Naive thymus-derived CD8-positive, alpha-beta T cell (primary cell): Measurements from ENCODE around the gene CD58. TPM values are rescaled to one million over a fixed set of nuclear protein-coding genes. Genes with fewer than 3 reads are reported as not detected.

Experiments used
- ATAC-seq, 2 donors: fragments of 150-1000 bp; cut with Tn5 transposase in 1 of 2; sonication (Bioruptor Pico), chemical (Tn5 transposase) in 1 of 2; 1 replicate in 1 of 2; 2 replicates in 1 of 2; pipeline ENCODE4 v1.10.0; 2021; ENCODE audit warnings: mild to moderate bottlenecking in 2 of 2, moderate library complexity in 2 of 2
- POLR2A ChIA-PET: fragments of 350-600 bp; sonication (Branson Sonifier 250); formaldehyde crosslinking; loops from one replicate; lab custom pipeline; 2021; ENCODE audit warnings: antibody characterized with exemption; lab: Charles Lee
- DNase-seq, 10 donors: peaks; one replicate each; pipeline versions ENCODE4 v3.0.0 to v3.0.0-alpha.2; 2020 to 2022
- H3K27ac Mint-ChIP-seq, 10 donors: one replicate each; pipeline ENCODE4 v1.8.0; 2020 to 2022; ENCODE audit warnings: mild to moderate bottlenecking in 10 of 10, mixed read lengths in 10 of 10, moderate library complexity in 4 of 10, inconsistent platforms in 1 of 10
- H3K27me3 Mint-ChIP-seq, 5 donors: one replicate each; pipeline ENCODE4 v1.8.0; 2021 to 2022; ENCODE audit warnings: mixed read lengths in 5 of 5
- H3K36me3 Mint-ChIP-seq, 3 donors: one replicate each; pipeline ENCODE4 v1.8.0; 2020 to 2022; ENCODE audit warnings: mixed read lengths in 3 of 3, mild to moderate bottlenecking in 2 of 3, inconsistent platforms in 1 of 3
- H3K4me1 Mint-ChIP-seq, 4 donors: one replicate each; pipeline ENCODE4 v1.8.0; 2021 to 2022; ENCODE audit warnings: mixed read lengths in 4 of 4
- H3K4me3 Mint-ChIP-seq, 10 donors: one replicate each; pipeline ENCODE4 v1.8.0; 2020 to 2022; ENCODE audit warnings: mild to moderate bottlenecking in 10 of 10, mixed read lengths in 10 of 10, moderate library complexity in 6 of 10, inconsistent platforms in 1 of 10
- H3K9me3 Mint-ChIP-seq, 9 donors: one replicate each; pipeline ENCODE4 v1.8.0; 2020 to 2022; ENCODE audit warnings: mixed read lengths in 9 of 9, mild to moderate bottlenecking in 3 of 9, inconsistent platforms in 1 of 9, moderate library complexity in 1 of 9
- polyA plus RNA-seq, 3 donors: library from polyadenylated mRNA; unstranded; fragments of 300-500 nt; fragmentation: Illumina TruSeq; gene quantifications; one replicate each; pipeline ENCODE4 v1.2.3, GENCODE V29; 2021
- total RNA-seq, 8 experiments: library from RNA in 2 of 8; stranded (reverse) in 2 of 8; gene quantifications; one replicate each; pipeline ENCODE4 v1.2.3 and lab custom pipeline; 2021 to 2026

Gene CD58
- total and polyA plus RNA-seq, 5 experiments from 2014 or later, result 1.7 to 16.0 (median 4.8) TPM

DNA sequence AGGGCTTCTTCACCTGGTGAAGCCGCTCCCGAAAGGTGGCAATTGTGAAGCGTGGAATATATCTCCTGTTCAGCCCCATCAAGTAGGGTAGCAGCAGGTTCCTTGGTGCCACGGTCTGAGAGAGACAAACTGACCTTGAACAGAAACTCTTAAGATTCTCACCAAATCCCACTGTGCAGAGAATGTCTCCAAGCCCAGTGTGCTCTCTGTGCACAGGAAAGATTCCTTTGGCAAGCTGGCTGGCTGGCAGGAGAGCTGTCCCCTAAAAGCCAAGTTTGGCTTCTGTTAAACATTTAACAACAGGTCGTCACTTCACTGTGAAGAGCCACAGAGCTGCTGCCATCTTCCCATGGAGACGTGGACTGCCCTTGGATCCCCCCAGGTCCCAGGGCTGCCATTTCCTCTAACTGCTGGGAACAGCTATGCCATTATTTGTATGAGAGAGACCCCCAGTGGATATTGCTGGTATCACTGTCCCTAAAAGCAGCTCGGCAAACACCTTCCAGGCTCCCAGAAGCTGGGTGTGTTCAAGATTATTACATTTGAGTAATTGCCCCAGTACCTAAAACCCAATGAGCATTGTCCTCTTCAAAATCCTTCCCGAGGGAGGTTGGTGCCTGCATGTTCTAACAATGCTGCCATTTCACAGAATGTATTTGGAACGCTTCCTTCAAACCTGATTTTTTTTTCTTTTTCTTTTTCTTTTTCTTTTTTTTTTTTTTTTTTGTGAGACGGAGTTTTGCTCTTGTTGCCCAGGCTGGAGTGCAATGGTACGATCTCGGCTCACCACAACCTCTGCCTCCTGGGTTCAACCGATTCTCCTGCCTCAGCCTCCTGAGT lies 71.8 kb downstream of the CD58 start:
- no peaks in the 10 kb centered on the region for H3K36me3 Mint-ChIP-seq
- peak in 7 of 10 donors; percentile 25 to 59 (median 47) for DNase-seq
- POLR2A ChIA-PET, result interaction anchor here (0.7 to 1.5 kb wide), 3 partner anchors 12 to 360 kb away, joined by 3 to 10 read pairs (median 7); no protein-coding TSS in a partner anchor
- ATAC-seq, result peak; percentile 63 to 78
- no peak overlapping the region for H3K4me3 Mint-ChIP-seq
- peak overlapping the region in 6 of 10 donors; percentile 41 to 77 (median 52) for H3K27ac Mint-ChIP-seq
- peaks cover 13 to 34% (median 26%) of the 10 kb centered on the region in 4 donors for H3K4me1 Mint-ChIP-seq
- H3K27me3 Mint-ChIP-seq, result no peaks in the 10 kb centered on the region
- no peaks in the 10 kb centered on the region for H3K9me3 Mint-ChIP-seq

- ATAC-seq (no peak), DNase-seq (no peak)
- Mint-ChIP-seq H3K4me3 (no peak overlapping the region), H3K9me3 (no peaks in the 10 kb centered on the region), H3K27ac (peak overlapping the region in 1 of 10 donors; percentile 23), H3K36me3 (no peaks in the 10 kb centered on the region), H3K4me1 (peaks cover 6 to 22% (median 13%) of the 10 kb centered on the region in 4 donors), H3K27me3 (no peaks in the 10 kb centered on the region)
- POLR2A ChIA-PET, result interaction anchor here (0.5 kb wide), 1 partner anchor 356 kb away, joined by 4 read pairs; no protein-coding TSS in a partner anchor
Measured at GRCh38 chr1:116497656-116498055, 73.2 kb downstream of the CD58 start.

GRCh38 chr1:116496898-116497297 lies 73.9 kb downstream of the CD58 start:
- H3K27ac Mint-ChIP-seq, result peak overlapping the region in 3 of 10 donors; percentile 23 to 53 (median 29)
- H3K4me1 Mint-ChIP-seq, result peaks cover 3 to 22% (median 11%) of the 10 kb centered on the region in 4 donors
- POLR2A ChIA-PET, result interaction anchor here (0.5 to 1.5 kb wide), 2 partner anchors 355 to 358 kb away, joined by 3 to 4 read pairs; no protein-coding TSS in a partner anchor
- H3K9me3 Mint-ChIP-seq, result no peaks in the 10 kb centered on the region
- H3K36me3 Mint-ChIP-seq, result no peaks in the 10 kb centered on the region
- ATAC-seq (no peak), DNase-seq (no peak)
- H3K27me3 Mint-ChIP-seq, result no peaks in the 10 kb centered on the region
- H3K4me3 Mint-ChIP-seq, result no peak overlapping the region

DNA sequence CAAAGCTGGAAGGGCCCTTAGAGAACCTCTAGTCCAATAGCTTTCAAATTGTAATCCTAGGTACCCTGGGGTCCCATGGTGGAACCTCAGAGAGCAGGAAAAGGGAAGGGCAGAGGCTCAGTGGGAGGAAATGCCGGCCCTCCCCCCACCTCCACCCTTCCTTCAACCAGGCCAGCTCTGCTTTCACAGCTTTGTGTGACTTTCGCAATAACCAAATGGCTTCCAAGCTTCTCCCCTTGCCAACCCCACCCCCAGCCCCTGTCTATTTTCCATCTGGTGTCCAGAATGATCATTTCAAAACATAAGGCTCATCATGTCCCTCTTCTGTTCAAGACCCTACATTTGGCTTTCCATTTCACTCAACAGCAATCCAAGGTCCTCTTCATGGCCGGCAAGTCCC lies 74.4 kb downstream of the CD58 start:
- DNase-seq, result no peak
- peaks cover 3 to 24% (median 10%) of the 10 kb centered on the region in 4 donors for H3K4me1 Mint-ChIP-seq
- peak overlapping the region in 3 of 10 donors; percentile 14 to 53 (median 18) for H3K27ac Mint-ChIP-seq
- no peak for ATAC-seq
- POLR2A ChIA-PET, result interaction anchor here (1.5 kb wide), 1 partner anchor 357 kb away, joined by 3 read pairs; no protein-coding TSS in a partner anchor
- no peaks in the 10 kb centered on the region for H3K27me3 Mint-ChIP-seq
- H3K4me3 Mint-ChIP-seq, result no peak overlapping the region
- H3K9me3 Mint-ChIP-seq, result no peaks in the 10 kb centered on the region
- no peaks in the 10 kb centered on the region for H3K36me3 Mint-ChIP-seq

DNA sequence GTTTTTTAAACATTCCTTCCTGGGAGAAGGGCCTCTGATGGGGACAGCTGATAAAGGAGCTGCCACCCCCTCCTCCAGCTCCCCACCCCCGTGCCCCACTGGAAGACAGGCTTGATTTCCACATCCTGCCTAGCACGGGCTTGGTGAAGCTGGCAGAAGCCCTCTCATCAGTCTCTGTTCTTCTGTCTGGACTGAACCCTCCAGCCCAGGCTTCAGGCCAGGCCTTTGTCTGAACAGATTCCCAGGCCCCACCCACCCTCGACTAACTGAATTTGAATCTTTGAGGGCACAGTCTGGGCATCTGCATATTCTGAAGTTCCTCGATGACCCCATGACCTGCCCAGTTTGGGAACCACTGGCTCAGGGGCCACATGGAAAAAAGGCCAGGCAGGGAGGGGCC lies 75.3 kb downstream of the CD58 start:
- Mint-ChIP-seq H3K27me3 (no peaks in the 10 kb centered on the region), H3K9me3 (no peaks in the 10 kb centered on the region), H3K4me1 (peaks cover 3 to 24% (median 10%) of the 10 kb centered on the region in 4 donors), H3K4me3 (no peak overlapping the region), H3K27ac (peak overlapping the region in 1 of 10 donors; percentile 85), H3K36me3 (no peaks in the 10 kb centered on the region)
- no peak for DNase-seq
- POLR2A ChIA-PET, result interaction anchor here (1.5 kb wide), 1 partner anchor 357 kb away, joined by 3 read pairs; no protein-coding TSS in a partner anchor
- ATAC-seq, result no peak

- Mint-ChIP-seq H3K27ac (peak overlapping the region in 2 of 10 donors; percentile 35 to 85), H3K27me3 (no peaks in the 10 kb centered on the region), H3K36me3 (no peaks in the 10 kb centered on the region), H3K4me3 (no peak overlapping the region), H3K4me1 (peaks cover 3 to 24% (median 10%) of the 10 kb centered on the region in 4 donors), H3K9me3 (no peaks in the 10 kb centered on the region)
- POLR2A ChIA-PET, result interaction anchor here (1.3 kb wide), 1 partner anchor 9 kb away, joined by 3 read pairs; no protein-coding TSS in a partner anchor
- ATAC-seq (no peak), DNase-seq (no peak)
Measured at GRCh38 chr1:116494745-116495144, 76.1 kb downstream of the CD58 start.

- H3K9me3 Mint-ChIP-seq, result no peaks in the 10 kb centered on the region
- POLR2A ChIA-PET, result interaction anchor here (1.3 kb wide), 1 partner anchor 9 kb away, joined by 3 read pairs; no protein-coding TSS in a partner anchor
- no peaks in the 10 kb centered on the region for H3K36me3 Mint-ChIP-seq
- ATAC-seq (no peak), DNase-seq (no peak)
- no peak overlapping the region for H3K4me3 Mint-ChIP-seq
- H3K4me1 Mint-ChIP-seq, result peaks cover 3 to 24% (median 10%) of the 10 kb centered on the region in 4 donors
- no peaks in the 10 kb centered on the region for H3K27me3 Mint-ChIP-seq
- peak overlapping the region in 2 of 10 donors; percentile 39 to 85 for H3K27ac Mint-ChIP-seq
Measured at GRCh38 chr1:116494353-116494692, 76.5 kb downstream of the CD58 start.

DNA sequence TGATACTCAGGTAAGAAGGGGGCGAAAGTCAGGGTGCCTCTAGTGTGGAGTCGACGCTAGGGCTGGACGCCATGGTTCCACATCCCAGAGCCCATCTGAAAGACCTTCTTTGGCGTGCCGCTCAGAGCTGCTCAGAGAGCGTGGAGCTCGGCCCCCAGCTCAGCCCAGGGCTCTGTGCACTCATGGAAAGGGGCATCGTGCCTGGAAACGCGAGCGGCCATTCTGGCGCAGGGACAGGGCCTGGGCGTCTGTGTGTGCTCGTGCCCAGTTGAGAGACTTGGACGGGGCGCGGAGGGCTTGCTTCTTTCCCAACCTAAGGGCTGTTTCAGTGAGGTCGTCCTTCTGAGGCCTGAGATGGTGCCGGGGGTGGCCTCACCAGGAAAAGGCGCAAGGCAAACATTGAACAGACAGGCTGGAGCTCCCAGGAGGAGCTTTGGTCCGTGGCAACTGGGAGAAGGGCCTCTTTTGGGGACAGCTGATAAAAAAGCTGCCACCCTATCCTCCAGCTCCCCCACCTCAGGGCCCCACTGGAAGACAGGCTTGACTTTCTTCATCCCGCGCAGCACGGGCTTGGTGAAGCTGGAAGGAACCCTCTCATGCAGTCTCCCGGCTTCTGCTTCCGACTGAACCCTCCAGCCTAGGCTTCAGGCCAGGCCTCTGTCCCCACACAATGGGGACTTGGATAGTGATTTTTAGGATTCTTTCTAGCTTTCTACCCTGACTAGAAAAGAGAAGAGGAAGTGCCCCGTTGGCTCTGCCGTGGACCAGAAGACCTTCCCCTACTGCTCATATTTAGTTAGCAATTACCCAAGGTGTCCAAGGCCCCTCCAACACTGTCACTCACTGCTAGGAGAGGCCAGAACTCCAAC lies 77.1 kb downstream of the CD58 start:
- Mint-ChIP-seq H3K27me3 (no peaks in the 10 kb centered on the region), H3K27ac (peak overlapping the region in 1 of 10 donors; percentile 85), H3K4me1 (peaks cover 0 to 18% (median 6%) of the 10 kb centered on the region in 4 donors), H3K36me3 (no peaks in the 10 kb centered on the region), H3K4me3 (no peak overlapping the region), H3K9me3 (no peaks in the 10 kb centered on the region)
- DNase-seq, result no peak
- POLR2A ChIA-PET, result interaction anchor here (0.8 to 1.3 kb wide), 3 partner anchors 8 to 355 kb away, joined by 3 read pairs; no protein-coding TSS in a partner anchor
- no peak for ATAC-seq

DNA sequence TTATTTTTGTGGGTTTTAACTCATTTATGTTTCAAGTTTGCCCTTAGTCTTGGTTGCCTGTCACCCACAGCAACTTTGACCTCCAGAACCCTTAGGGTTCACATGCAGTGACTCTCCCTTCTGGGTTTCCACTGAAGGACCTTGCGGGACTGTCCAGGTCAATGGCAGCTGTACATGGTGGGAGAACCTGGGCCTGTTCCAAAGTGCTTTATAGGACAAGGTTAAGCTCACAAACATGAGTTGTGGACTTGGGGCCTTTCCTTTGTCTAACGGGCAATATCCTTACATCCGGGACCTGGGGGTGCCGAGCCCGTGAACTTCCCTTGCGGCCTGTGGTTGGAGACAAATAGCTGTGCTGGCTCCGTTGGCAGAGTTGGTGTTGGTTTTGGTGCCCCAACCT lies 77.8 kb downstream of the CD58 start:
- DNase-seq (no peak), ATAC-seq (no peak)
- POLR2A ChIA-PET, result interaction anchor here (0.7 to 1.0 kb wide), 3 partner anchors 11 to 1728 kb away, joined by 3 to 6 read pairs (median 3); no protein-coding TSS in a partner anchor
- H3K4me3 Mint-ChIP-seq, result no peak overlapping the region
- H3K27ac Mint-ChIP-seq, result no peak overlapping the region
- no peaks in the 10 kb centered on the region for H3K36me3 Mint-ChIP-seq
- H3K9me3 Mint-ChIP-seq, result no peaks in the 10 kb centered on the region
- no peaks in the 10 kb centered on the region for H3K27me3 Mint-ChIP-seq
- peaks cover 0 to 18% (median 6%) of the 10 kb centered on the region in 4 donors for H3K4me1 Mint-ChIP-seq

DNA sequence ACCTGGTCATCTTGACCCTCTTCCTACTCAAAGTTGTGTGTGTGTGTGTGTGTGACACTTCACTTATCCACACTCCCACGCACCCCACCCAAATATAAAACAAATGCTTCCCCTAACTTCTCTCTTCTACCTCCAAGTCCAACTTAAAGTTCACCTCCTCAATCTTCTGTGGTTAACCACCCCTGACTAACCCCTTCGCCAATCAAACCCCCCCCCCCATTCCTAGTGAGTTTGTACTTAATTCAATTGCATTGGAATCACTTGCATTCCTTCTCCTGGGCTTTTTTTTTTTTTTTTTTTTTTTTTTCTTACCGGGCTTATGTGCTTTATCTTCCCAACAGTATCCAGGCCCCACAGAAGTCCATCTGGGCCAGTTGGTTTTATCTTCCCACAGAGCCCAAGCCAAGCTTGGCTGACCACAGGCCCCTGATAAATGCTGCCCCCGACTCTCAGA lies 78.4 kb downstream of the CD58 start:
- Mint-ChIP-seq H3K4me1 (peaks cover 0 to 18% (median 6%) of the 10 kb centered on the region in 4 donors), H3K36me3 (no peaks in the 10 kb centered on the region), H3K27ac (no peak overlapping the region), H3K4me3 (no peak overlapping the region), H3K9me3 (no peaks in the 10 kb centered on the region), H3K27me3 (no peaks in the 10 kb centered on the region)
- DNase-seq (no peak), ATAC-seq (no peak)
- POLR2A ChIA-PET, result interaction anchor here (0.7 to 1.2 kb wide), 3 partner anchors 11 to 1728 kb away, joined by 3 to 14 read pairs (median 6); no protein-coding TSS in a partner anchor

- POLR2A ChIA-PET, result interaction anchor here (1.2 kb wide), 1 partner anchor 353 kb away, joined by 14 read pairs; no protein-coding TSS in a partner anchor
- no peaks in the 10 kb centered on the region for H3K27me3 Mint-ChIP-seq
- peak overlapping the region in 1 of 10 donors; percentile 16 for H3K27ac Mint-ChIP-seq
- H3K4me3 Mint-ChIP-seq, result no peak overlapping the region
- peaks cover 0 to 15% (median 6%) of the 10 kb centered on the region in 4 donors for H3K4me1 Mint-ChIP-seq
- no peaks in the 10 kb centered on the region for H3K36me3 Mint-ChIP-seq
- H3K9me3 Mint-ChIP-seq, result no peaks in the 10 kb centered on the region
- DNase-seq (no peak), ATAC-seq (no peak)
Measured at GRCh38 chr1:116491700-116492357, 79.0 kb downstream of the CD58 start.
